ENCODE results near the gene GCHFR. TPM values are rescaled to one million over a fixed set of nuclear protein-coding genes. Genes with fewer than 3 reads are reported as not detected.

GCHFR gene
- total RNA-seq, 1 experiment from 2014 or later = 60.9 TPM

DNA sequence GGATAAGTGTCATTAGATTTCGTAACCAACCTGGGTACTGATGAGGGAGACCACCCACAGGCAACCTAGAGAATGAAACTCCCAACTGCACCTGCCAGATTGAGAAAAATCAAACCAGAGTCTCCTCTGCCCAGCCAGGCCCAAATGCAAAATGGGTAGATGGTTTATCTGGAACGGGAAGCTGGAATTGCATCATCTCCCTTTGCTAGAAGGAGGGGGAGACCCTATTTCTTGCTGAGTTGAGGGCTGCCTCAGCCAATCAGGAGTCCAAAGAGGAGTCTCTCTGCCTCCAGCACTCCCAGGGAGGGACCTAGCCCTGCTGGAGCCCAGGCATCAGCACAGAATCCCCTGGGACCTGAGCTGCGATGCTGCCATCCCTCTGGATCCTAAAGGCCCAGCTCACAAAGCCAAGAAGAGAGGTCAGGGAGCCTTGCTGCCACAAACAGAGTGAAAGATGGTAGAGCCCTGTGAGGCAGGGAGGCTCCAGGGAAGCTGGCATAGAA lies 16.9 kb upstream of the GCHFR start:
- Histone ChIP-seq H3K27me3 (ENCODE audit: control insufficient read depth, insufficient read depth, low read length) (no peaks in the 10 kb centered on the region), H3K36me3 (replicated peaks; ENCODE audit: control insufficient read depth, insufficient read depth, low read length) (peaks cover 4% of the 10 kb centered on the region), H3K4me3 (ENCODE audit: insufficient read depth, low read depth, low read length) (no peak overlapping the region)
- peak; percentile 37 for DNase-seq

- H3K27me3 ChIP-seq (ENCODE audit: control insufficient read depth, insufficient read depth, low read length) = no peaks in the 10 kb centered on the region
- no peak overlapping the region for H3K4me3 ChIP-seq (ENCODE audit: insufficient read depth, low read depth, low read length)
- DNase-seq = no peak
- peaks cover 4% of the 10 kb centered on the region for H3K36me3 ChIP-seq (replicated peaks; ENCODE audit: control insufficient read depth, insufficient read depth, low read length)
Observed at GRCh38 chr15:40747685-40748631, 15.9 kb upstream of the GCHFR start.

DNA sequence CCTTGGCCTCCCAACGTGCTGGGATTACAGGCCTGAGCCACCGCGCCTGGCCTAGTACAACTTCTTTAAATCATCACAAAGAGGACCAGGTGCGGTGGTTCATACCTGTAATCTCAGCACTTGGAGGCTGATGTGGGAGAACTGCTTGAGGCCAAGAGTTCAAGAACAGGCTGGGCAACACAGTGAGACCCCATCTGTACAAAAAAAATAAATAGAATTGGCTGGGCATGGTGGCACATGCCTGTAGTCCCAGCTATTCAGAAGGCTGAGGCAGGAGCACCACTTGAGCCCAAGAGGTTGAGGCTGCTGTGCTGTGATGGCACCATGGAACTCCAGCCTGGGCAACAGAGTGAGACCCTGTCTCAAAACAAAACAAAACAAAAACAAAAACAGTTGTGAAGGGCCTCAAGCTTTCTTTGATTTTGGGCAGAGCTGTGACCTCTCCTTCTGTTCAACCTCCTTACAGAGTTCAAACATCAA lies 14.7 kb upstream of the GCHFR start:
- Histone ChIP-seq H3K36me3 (replicated peaks; ENCODE audit: control insufficient read depth, insufficient read depth, low read length) (peaks cover 4% of the 10 kb centered on the region), H3K27me3 (ENCODE audit: control insufficient read depth, insufficient read depth, low read length) (no peaks in the 10 kb centered on the region), H3K4me3 (ENCODE audit: insufficient read depth, low read depth, low read length) (no peak overlapping the region)
- DNase-seq = no peak

GRCh38 chr15:40750885-40751284 lies 13.0 kb upstream of the GCHFR start:
- Histone ChIP-seq H3K36me3 (replicated peaks; ENCODE audit: control insufficient read depth, insufficient read depth, low read length) (peaks cover 2% of the 10 kb centered on the region), H3K4me3 (ENCODE audit: insufficient read depth, low read depth, low read length) (no peak overlapping the region), H3K27me3 (ENCODE audit: control insufficient read depth, insufficient read depth, low read length) (no peaks in the 10 kb centered on the region)
- DNase-seq = no peak

DNA sequence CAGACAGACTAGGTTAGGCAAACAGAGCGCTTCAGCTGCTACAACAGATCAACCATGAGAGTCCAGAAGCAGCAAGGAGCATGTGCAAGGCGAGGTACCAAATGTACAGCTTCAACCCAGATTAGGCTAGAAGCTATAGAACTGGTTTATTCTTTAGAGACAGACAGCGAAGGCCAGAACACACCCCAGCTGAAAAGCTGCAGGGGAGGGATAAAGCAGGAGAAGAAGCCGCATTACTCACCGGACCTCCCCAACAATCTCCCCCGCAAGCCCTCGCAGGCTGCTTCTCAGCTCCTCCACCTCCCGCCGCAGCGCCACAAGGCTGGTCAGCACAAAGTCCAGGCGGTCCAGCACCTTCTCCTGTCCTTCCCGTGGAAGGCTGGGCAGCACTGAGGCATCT lies 12.1 kb upstream of the GCHFR start:
- peaks cover 2% of the 10 kb centered on the region for H3K36me3 ChIP-seq (replicated peaks; ENCODE audit: control insufficient read depth, insufficient read depth, low read length)
- H3K27me3 ChIP-seq (ENCODE audit: control insufficient read depth, insufficient read depth, low read length) = no peaks in the 10 kb centered on the region
- no peak overlapping the region for H3K4me3 ChIP-seq (ENCODE audit: insufficient read depth, low read depth, low read length)
- no peak for DNase-seq

GRCh38 chr15:40754574-40754882 lies 9.3 kb upstream of the GCHFR start:
- peaks cover 2% of the 10 kb centered on the region for H3K36me3 ChIP-seq (replicated peaks; ENCODE audit: control insufficient read depth, insufficient read depth, low read length)
- H3K27me3 ChIP-seq (ENCODE audit: control insufficient read depth, insufficient read depth, low read length) = no peaks in the 10 kb centered on the region
- peak; percentile 72 for DNase-seq
- H3K4me3 ChIP-seq (ENCODE audit: insufficient read depth, low read depth, low read length) = peak overlapping the region; percentile 81

- H3K36me3 ChIP-seq (replicated peaks; ENCODE audit: control insufficient read depth, insufficient read depth, low read length) = peaks cover 2% of the 10 kb centered on the region
- no peaks in the 10 kb centered on the region for H3K27me3 ChIP-seq (ENCODE audit: control insufficient read depth, insufficient read depth, low read length)
- H3K4me3 ChIP-seq (ENCODE audit: insufficient read depth, low read depth, low read length) = peak within 1 kb of the TSS; percentile 81
- peak; percentile 98 for DNase-seq
Observed at GRCh38 chr15:40754883-40755811, 8.7 kb upstream of the GCHFR start, which contains the start of gene RMDN3. Gene RMDN3 (minus strand): TSS chr15:40755254. CDS start chr15:40754783, 471 bp downstream.

- Histone ChIP-seq H3K27me3 (ENCODE audit: control insufficient read depth, insufficient read depth, low read length) (no peaks in the 10 kb centered on the region), H3K4me3 (ENCODE audit: insufficient read depth, low read depth, low read length) (peak overlapping the region; percentile 81; the same call in 1 of the 2 replicates), H3K36me3 (replicated peaks; ENCODE audit: control insufficient read depth, insufficient read depth, low read length) (no peaks in the 10 kb centered on the region; the same call in 1 of the 2 replicates)
- no peak for DNase-seq
Observed at GRCh38 chr15:40755812-40756208, 8.1 kb upstream of the GCHFR start.

GRCh38 chr15:40756938-40757337 lies 6.9 kb upstream of the GCHFR start:
- Histone ChIP-seq H3K27me3 (ENCODE audit: control insufficient read depth, insufficient read depth, low read length) (no peaks in the 10 kb centered on the region), H3K4me3 (ENCODE audit: insufficient read depth, low read depth, low read length) (no peak overlapping the region)
- no peak for DNase-seq

GRCh38 chr15:40759961-40760360 lies 3.9 kb upstream of the GCHFR start:
- Histone ChIP-seq H3K36me3 (replicated peaks; ENCODE audit: control insufficient read depth, insufficient read depth, low read length) (no peaks in the 10 kb centered on the region), H3K4me3 (ENCODE audit: insufficient read depth, low read depth, low read length) (no peak overlapping the region), H3K27me3 (ENCODE audit: control insufficient read depth, insufficient read depth, low read length) (no peaks in the 10 kb centered on the region; the same call in 1 of the 2 replicates)
- no peak for DNase-seq

More at GRCh38 chr15:40756938-40757337, 6.9 kb upstream of the GCHFR start:
- no peaks in the 10 kb centered on the region; the same call in 1 of the 2 replicates for H3K36me3 ChIP-seq (replicated peaks; ENCODE audit: control insufficient read depth, insufficient read depth, low read length)

GRCh38 chr15:40762919-40763800 lies 708 bp upstream of the GCHFR start:
- peak; percentile 74 for DNase-seq
- H3K27me3 ChIP-seq (ENCODE audit: control insufficient read depth, insufficient read depth, low read length) = no peaks in the 10 kb centered on the region; the same call in 1 of the 2 replicates
- peak overlapping the region; percentile 78 for H3K4me3 ChIP-seq (ENCODE audit: insufficient read depth, low read depth, low read length)
- H3K36me3 ChIP-seq (replicated peaks; ENCODE audit: control insufficient read depth, insufficient read depth, low read length) = peaks cover 1% of the 10 kb centered on the region

GRCh38 chr15:40764629-40765103 lies 798 bp downstream of the GCHFR start:
- Histone ChIP-seq H3K4me3 (ENCODE audit: insufficient read depth, low read depth, low read length) (peak overlapping the region; percentile 78), H3K36me3 (replicated peaks; ENCODE audit: control insufficient read depth, insufficient read depth, low read length) (peaks cover 1% of the 10 kb centered on the region), H3K27me3 (ENCODE audit: control insufficient read depth, insufficient read depth, low read length) (no peaks in the 10 kb centered on the region; the same call in 1 of the 2 replicates)
- no peak for DNase-seq

- Histone ChIP-seq H3K27me3 (ENCODE audit: control insufficient read depth, insufficient read depth, low read length) (no peaks in the 10 kb centered on the region; the same call in 1 of the 2 replicates), H3K36me3 (replicated peaks; ENCODE audit: control insufficient read depth, insufficient read depth, low read length) (peaks cover 1% of the 10 kb centered on the region), H3K4me3 (ENCODE audit: insufficient read depth, low read depth, low read length) (no peak overlapping the region)
- DNase-seq = no peak
Observed at GRCh38 chr15:40766194-40766815, 2.4 kb downstream of the GCHFR start.
